Kasumi-1 (cell line): ENCODE data around the gene GPAT2.
"Not testable (repeated sequence)": the region's sequence is repeated elsewhere in the genome, so short reads cannot be mapped to it uniquely, and the experiment has no call there.

Experiments
- DNase-seq, 2 experiments: peaks; one replicate each; lab custom pipeline; 2025; lab: John Stamatoyannopoulos, UW

GPAT2 gene

GRCh38 chr2:96064760-96065159 is 30.0 kb upstream of the GPAT2 start:
- not testable (repeated sequence) for DNase-seq

- not testable (repeated sequence) for DNase-seq
These were observed 29.4 kb upstream of the GPAT2 start for GRCh38 chr2:96064047-96064675.

- not testable (repeated sequence) for DNase-seq
These were observed 28.6 kb upstream of the GPAT2 start for GRCh38 chr2:96063116-96063899.

- not testable (repeated sequence) for DNase-seq
These were observed 27.8 kb upstream of the GPAT2 start for GRCh38 chr2:96062483-96062882.

GRCh38 chr2:96061901-96062300 is 27.2 kb upstream of the GPAT2 start:
- DNase-seq: not testable (repeated sequence)

- DNase-seq: not testable (repeated sequence)
These were observed 26.6 kb upstream of the GPAT2 start for GRCh38 chr2:96061197-96061817.

GRCh38 chr2:96060325-96060724 is 25.6 kb upstream of the GPAT2 start:
- not testable (repeated sequence) for DNase-seq

- DNase-seq: not testable (repeated sequence)
These were observed 24.7 kb upstream of the GPAT2 start for GRCh38 chr2:96059443-96059842.

GRCh38 chr2:96055830-96056229 is 21.1 kb upstream of the GPAT2 start:
- DNase-seq: not testable (repeated sequence)

GRCh38 chr2:96054537-96054936 is 19.8 kb upstream of the GPAT2 start:
- not testable (repeated sequence) for DNase-seq

- DNase-seq: not testable (repeated sequence)
These were observed 18.7 kb upstream of the GPAT2 start for GRCh38 chr2:96053385-96053784.

GRCh38 chr2:96052632-96053031 is 17.9 kb upstream of the GPAT2 start:
- DNase-seq: not testable (repeated sequence)

- not testable (repeated sequence) for DNase-seq
These were observed 15.2 kb upstream of the GPAT2 start for GRCh38 chr2:96049917-96050262.

GRCh38 chr2:96049049-96049916 is 14.6 kb upstream of the GPAT2 start:
- not testable (repeated sequence) for DNase-seq

GRCh38 chr2:96035554-96035953 is 838 bp upstream of the GPAT2 start:
- not testable (repeated sequence) for DNase-seq

- not testable (repeated sequence) for DNase-seq
These were observed 719 bp downstream of the GPAT2 start for GRCh38 chr2:96033997-96034396.

- not testable (repeated sequence) for DNase-seq
These were observed 6.9 kb downstream of the GPAT2 start for GRCh38 chr2:96027725-96028325.

- not testable (repeated sequence) for DNase-seq
These were observed 9.0 kb downstream of the GPAT2 start for GRCh38 chr2:96025755-96026154.

GRCh38 chr2:96025194-96025492 is 9.6 kb downstream of the GPAT2 start:
- no peak for DNase-seq

- no peak for DNase-seq
These were observed 10.2 kb downstream of the GPAT2 start for GRCh38 chr2:96024336-96025193.

GRCh38 chr2:96023701-96024100 is 11.0 kb downstream of the GPAT2 start:
- DNase-seq: not testable (repeated sequence)
